Activated CD8-positive, alpha-beta memory T cell treated with anti-CD3 and anti-CD28 coated beads for 24 hours (primary cell): ENCODE measurements around the gene TRAFD1.
A peak's percentile ranks its signal among the peaks of the same experiment; 100 is the strongest.

Experiments used
- DNase-seq: peaks from one replicate; pipeline ENCODE4 v3.0.0-alpha.2; 2020

The TRAFD1 gene

DNA sequence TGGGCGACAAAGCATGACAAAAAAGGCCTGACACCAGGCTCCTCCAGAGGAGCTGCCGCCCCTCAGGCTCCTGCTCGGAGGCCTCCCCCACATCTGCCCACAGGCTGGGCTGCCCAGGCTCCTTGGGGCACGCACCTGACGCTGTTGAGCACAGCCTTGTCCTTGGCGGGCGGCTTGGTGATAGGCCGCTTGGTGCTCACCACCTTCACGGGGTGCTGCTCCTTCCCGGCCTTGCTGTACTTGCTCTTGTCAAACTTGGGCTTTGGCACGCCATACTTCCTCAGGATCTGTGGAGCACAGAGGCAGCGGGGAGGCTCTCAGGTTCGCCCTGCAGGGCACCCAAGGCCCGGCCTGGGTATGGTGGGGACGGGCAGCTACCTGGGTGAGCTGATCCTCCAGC lies 53.4 kb downstream of the TRAFD1 start:
- no peak for DNase-seq

GRCh38 chr12:112179341-112179740 lies 54.0 kb downstream of the TRAFD1 start:
- no peak for DNase-seq

- DNase-seq: no peak
Observed at GRCh38 chr12:112179916-112180315, 54.6 kb downstream of the TRAFD1 start.

DNA sequence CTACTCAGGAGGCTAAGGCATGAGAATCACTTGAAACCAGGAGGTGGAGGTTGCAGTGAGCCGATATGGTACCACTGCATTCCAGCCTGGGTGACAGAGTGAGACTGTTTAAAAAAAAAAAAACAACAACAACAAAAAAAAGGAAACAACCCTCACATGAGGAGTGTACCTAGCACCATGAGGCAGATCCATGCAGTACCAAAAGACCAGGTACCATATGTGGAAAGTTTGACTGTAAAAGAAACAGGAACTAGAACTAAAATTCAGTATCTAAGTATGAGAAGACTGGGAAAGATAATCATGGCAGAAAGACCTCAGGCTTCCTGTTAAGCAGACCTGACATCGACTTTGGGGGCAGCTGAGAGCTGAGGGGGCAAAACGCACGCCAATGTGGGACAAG lies 55.1 kb downstream of the TRAFD1 start:
- no peak for DNase-seq

GRCh38 chr12:112182499-112182898 lies 57.1 kb downstream of the TRAFD1 start:
- no peak for DNase-seq

- no peak for DNase-seq
Observed at GRCh38 chr12:112183141-112184021, 58.0 kb downstream of the TRAFD1 start.

DNA sequence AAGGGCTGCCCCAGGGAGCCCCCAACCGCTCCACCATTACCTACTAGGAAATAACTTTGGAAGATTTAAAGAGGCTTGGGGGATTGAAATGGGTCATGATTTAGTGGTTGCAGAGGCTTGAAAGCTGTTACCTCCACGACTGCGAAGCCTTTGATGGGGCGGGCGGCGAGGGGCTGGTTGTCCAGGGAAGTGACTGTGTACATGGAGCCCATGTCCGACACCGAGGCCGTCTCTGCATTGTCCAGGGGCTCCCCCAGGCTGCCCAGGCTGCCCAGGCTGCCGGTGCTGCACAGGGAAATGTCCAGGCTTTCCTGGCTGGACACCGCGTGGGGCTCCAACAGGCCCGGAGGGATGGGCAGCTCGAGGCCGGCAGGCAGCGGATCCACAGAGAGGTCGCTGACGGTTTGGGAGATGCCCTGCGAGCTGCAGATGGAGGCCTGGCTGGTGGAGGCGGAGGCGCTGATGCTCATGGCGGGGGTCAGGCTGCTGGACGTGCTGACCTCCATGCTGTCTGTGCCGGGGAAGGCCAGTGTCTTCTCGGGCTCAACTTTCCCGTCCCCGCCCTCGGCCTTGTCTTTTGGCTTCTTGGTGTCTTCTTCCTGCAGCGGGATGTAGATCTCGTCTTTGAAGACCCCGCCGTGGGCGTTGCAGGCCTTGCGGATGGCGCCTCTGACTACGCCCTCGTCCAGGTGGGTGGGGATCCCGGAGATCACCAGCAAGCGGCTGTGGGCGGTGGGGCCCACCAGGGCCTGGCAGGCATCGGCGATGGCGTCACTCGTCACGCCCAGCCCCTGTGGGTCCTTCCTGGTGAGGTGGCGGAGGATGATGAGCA lies 58.9 kb downstream of the TRAFD1 start:
- DNase-seq: no peak

DNA sequence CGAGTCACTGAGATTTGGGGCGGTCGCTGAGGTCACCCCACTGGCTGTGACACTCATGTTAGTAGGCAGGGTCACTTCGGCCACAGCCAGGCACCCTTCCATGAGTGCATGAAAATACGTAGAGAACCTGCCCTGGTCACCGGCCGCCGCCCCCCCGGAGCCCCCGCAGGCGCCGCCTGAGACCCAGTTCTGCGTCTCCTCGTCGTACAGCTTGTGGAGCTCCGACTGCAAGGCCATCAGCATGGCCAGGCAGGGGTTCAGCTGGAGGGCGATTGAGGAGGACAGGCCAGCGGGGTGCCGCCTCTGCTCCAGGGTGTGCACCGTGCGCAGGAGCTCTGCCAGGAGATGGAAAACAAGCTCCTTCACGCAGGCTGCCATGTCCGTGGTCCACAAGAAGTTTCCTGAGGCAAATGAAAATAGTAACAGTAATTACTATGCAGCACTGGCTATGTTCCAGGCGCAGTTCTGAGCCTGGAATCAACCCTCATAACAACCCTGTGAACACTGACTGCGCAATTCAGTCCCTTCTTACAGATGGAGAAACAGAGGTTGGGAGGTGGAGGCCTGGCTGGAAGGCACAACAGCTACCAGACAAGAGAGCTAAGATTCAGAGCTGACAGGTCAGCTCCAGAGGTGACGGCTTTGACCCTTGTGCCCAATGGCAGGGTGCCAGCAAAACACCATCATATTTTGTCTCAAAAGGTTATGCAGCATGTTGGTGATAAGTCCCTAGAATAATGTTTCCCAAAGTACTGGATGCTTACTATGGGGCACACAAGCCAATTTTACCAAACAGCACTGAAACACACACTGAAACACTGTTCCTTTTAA lies 59.9 kb downstream of the TRAFD1 start:
- no peak for DNase-seq

GRCh38 chr12:112188130-112188830 lies 62.9 kb downstream of the TRAFD1 start:
- no peak for DNase-seq

DNA sequence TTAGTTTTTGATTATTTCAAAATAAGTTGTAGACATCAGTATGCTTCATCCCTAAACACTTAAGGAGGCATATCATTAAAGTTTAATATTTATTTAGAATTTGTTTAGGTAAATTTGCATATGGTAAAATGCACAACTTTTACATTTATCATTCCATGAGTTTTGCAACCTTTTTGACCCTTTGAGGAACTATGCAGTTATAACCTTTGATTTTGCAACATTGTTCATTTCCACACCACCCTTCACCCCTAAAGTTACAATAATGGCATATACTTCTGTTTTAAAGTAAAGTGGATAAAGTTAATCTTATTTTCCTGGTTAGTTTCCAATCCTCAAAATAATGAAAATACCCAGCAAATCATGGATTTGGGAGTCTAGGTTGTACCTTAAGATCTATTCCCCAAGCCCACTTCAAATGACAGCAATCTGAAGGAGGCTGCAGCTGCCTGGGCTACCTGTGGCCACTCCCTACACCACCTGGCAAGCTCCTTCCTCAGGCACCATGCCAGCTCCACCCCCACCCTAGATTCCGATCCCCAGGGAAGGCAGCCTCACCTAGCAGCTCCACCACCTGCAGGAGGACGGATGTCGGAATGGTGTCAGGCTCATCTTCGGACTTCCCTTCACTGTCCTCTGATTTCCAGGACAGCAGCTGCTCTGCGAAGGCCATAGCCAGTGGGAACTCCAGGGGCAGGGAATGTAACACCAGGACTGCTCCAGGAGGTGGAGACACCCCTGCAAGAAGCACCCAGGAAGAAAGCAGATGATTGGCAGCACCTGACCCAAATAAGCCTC lies 65.1 kb downstream of the TRAFD1 start:
- DNase-seq: no peak

DNA sequence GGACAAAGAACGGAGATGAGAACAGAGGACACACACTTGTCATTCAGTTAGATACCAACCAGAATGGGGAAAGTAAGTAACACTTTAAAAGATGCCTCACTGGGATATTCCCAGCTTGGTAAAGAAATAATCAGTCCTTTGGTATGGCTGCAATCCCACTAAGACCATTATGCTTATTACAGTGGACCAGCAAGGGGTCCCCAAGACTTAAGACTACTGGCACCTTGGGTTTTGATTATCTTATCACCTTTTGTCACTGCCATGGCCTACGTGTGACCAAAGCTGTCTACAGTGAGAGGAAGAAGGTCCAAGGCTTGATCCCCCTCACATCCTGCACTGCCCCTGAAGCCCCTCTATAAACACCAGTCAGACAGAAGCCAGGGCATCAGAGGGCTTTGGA lies 65.8 kb downstream of the TRAFD1 start:
- DNase-seq: no peak

GRCh38 chr12:112191840-112192321 lies 66.5 kb downstream of the TRAFD1 start:
- DNase-seq: no peak

DNA sequence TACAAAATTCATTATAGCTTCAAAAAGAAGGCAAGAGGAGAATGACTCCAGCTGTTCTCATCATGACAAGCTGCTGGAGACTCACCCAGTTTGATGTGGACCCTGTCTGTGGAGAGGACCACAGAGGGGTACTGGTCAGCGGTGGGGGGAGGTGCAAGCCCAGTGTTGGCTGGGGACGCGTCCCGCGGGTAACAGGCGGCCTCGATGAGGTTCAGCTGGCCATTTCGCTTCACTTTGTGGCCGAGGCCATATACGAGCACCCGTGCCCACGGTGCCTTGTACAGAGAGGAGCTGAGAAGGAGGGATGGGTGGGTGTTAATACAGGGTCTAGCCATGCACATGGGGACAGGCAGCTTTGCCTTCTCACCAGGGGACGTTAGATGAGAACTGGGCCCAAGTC lies 67.1 kb downstream of the TRAFD1 start:
- DNase-seq: no peak

DNA sequence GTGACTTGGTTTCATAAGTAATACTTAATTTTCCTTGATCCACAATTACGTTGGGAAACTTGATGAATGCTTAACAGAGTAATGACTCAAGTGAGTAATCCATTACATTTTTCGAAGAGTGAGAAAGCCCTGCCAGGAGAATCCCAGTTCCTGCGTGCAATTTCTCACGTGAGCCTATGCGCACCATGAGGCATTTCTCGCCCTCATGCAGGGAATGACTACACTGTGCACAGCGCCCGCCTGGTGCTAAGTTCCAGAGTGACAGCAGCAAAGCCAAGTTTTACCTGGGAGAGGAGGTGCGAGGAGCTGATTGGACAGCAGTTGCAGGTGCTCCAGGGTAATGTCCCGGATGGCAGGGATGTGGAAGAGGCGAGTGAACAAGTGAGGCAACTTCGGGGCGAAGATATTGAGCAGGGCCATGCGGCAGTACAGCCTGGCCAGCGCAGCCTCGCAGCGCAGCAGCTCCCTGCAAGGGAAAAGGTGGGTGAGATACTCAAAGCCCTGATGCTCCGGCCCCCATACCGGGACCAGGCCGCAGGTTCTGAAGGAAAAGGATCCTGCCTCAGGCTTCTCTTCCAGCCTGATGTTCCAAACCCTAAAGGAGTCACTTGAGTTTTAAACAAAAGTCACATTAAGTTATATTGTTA lies 69.4 kb downstream of the TRAFD1 start:
- DNase-seq: no peak

DNA sequence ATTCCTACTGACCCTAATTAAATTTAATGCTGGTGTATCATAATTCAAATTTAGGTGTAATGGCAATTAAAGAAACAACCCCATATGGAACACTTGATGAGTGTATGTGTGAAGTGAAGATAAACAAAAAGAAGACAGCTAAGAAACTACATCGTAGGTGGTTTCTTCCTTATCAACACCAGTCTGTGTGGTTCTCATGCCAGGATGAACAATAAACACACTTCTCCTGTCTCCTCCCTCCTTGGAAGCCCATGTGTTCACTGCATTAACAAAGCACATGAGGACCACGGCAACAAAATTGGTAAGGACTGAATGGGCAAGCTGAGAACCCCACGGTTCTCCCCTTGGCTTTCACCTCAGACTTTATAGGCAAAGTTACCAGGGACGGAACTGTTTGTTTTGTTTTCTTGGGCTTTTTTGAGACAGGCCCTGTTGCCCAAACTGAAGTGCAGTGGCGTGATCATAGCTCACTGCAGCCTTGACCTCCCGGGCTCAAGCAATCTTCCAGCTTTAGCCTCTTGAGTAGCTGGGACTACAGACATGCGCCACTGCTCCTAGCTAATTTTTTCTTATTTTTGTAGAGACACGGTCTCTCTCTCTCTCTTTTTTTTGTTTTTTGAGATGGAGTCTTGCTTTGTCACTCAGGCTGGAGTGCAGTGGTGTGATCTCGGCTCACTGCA lies 71.0 kb downstream of the TRAFD1 start:
- DNase-seq: no peak

GRCh38 chr12:112198120-112198733 lies 72.9 kb downstream of the TRAFD1 start:
- DNase-seq: peak; percentile 65

- no peak for DNase-seq
Observed at GRCh38 chr12:112199136-112199535, 73.8 kb downstream of the TRAFD1 start.
